ENCODE measurements around the gene GALNT13. TPM values are rescaled to one million over a fixed set of nuclear protein-coding genes. Genes with fewer than 3 reads are reported as not detected.

GALNT13 gene
- total and polyA plus RNA-seq, 4 donors: not detected

- no peak for DNase-seq (ENCODE audit: low spot score)
- H3K9me3 ChIP-seq (ENCODE audit: control insufficient read depth in 4 of 4, low read length in 3 of 4): no peaks in the 10 kb centered on the region
- H3K27me3 ChIP-seq (ENCODE audit: control insufficient read depth in 4 of 4, insufficient read depth in 4 of 4, low read length in 3 of 4): no peaks in the 10 kb centered on the region
- no peaks in the 10 kb centered on the region for H3K4me1 ChIP-seq (ENCODE audit: control insufficient read depth in 4 of 4, insufficient read depth in 4 of 4, low read length in 3 of 4)
- H3K36me3 ChIP-seq (ENCODE audit: control insufficient read depth in 4 of 4, insufficient read depth in 3 of 4, low read depth in 1 of 4, low read length in 3 of 4): no peaks in the 10 kb centered on the region
- H3K9ac ChIP-seq (ENCODE audit: low read depth in 1 of 2, low read length in 2 of 2): no peak overlapping the region
- no peak for TF ChIP-seq REST (IDR thresholded peaks at IDR 0.05)
- TF ChIP-seq GABPA (IDR thresholded peaks at IDR 0.05 in 1 of 2, conservative IDR thresholded peaks at IDR 0.05 in 1 of 2): no peak
- TF ChIP-seq HNF4A (conservative IDR thresholded peaks at IDR 0.05): no peak
- 55% methylated on average over 2 of the region's 2 CpGs for WGBS
- H3K4me3 ChIP-seq (ENCODE audit: low read depth in 1 of 3, low read length in 3 of 3): no peak overlapping the region
- no peak overlapping the region for H3K27ac ChIP-seq (ENCODE audit: low read depth in 1 of 2, low read length in 2 of 2)
These were observed 286.4 kb downstream of the GALNT13 start for GRCh38 chr2:154158101-154158500.

DNA sequence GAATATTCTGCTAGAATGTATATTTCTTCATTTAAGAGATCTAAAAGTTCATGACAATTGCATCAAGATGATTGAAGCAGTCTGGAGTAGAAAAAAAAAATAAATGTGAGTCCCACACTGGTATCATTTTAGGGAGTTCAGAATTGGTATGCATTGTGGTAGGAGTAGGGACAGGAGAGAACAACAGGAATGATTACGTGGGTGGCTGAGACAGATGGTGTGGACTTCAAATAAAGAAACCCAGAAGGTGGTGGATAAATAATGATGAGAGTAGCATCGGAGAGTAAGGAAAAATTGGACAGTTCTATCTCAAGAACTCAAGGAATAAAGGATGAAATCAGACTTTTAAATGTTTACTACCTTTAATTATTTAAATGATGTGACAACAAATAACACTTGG, 289.6 kb downstream of the GALNT13 start:
- Histone ChIP-seq H3K9ac (ENCODE audit: low read depth in 1 of 2, low read length in 2 of 2) (no peak overlapping the region), H3K9me3 (ENCODE audit: control insufficient read depth in 4 of 4, low read length in 3 of 4) (no peaks in the 10 kb centered on the region), H3K4me3 (ENCODE audit: low read depth in 1 of 3, low read length in 3 of 3) (no peak overlapping the region), H3K4me1 (ENCODE audit: control insufficient read depth in 4 of 4, insufficient read depth in 4 of 4, low read length in 3 of 4) (no peaks in the 10 kb centered on the region), H3K27me3 (ENCODE audit: control insufficient read depth in 4 of 4, insufficient read depth in 4 of 4, low read length in 3 of 4) (no peaks in the 10 kb centered on the region), H3K27ac (ENCODE audit: low read depth in 1 of 2, low read length in 2 of 2) (no peak overlapping the region), H3K36me3 (ENCODE audit: control insufficient read depth in 4 of 4, insufficient read depth in 3 of 4, low read depth in 1 of 4, low read length in 3 of 4) (no peaks in the 10 kb centered on the region)
- TF ChIP-seq, protein P1, sequence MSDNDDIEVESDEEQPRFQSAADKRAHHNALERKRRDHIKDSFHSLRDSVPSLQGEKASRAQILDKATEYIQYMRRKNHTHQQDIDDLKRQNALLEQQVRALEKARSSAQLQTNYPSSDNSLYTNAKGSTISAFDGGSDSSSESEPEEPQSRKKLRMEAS (IDR thresholded peaks at IDR 0.05): no peak
- TF ChIP-seq, protein P2, sequence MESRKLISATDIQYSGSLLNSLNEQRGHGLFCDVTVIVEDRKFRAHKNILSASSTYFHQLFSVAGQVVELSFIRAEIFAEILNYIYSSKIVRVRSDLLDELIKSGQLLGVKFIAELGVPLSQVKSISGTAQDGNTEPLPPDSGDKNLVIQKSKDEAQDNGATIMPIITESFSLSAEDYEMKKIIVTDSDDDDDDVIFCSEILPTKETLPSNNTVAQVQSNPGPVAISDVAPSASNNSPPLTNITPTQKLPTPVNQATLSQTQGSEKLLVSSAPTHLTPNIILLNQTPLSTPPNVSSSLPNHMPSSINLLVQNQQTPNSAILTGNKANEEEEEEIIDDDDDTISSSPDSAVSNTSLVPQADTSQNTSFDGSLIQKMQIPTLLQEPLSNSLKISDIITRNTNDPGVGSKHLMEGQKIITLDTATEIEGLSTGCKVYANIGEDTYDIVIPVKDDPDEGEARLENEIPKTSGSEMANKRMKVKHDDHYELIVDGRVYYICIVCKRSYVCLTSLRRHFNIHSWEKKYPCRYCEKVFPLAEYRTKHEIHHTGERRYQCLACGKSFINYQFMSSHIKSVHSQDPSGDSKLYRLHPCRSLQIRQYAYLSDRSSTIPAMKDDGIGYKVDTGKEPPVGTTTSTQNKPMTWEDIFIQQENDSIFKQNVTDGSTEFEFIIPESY (IDR thresholded peaks at IDR 0.05): no peak
- TF ChIP-seq GABPA (IDR thresholded peaks at IDR 0.05 in 1 of 2, conservative IDR thresholded peaks at IDR 0.05 in 1 of 2): no peak
- no peak for TF ChIP-seq FOXA2 (IDR thresholded peaks at IDR 0.05)
- TF ChIP-seq TAF1 (conservative IDR thresholded peaks at IDR 0.05): no peak
- TF ChIP-seq HNF4A (conservative IDR thresholded peaks at IDR 0.05): no peak
- TF ChIP-seq HNF4G (IDR thresholded peaks at IDR 0.05): no peak
- TF ChIP-seq RAD21 (IDR thresholded peaks at IDR 0.05): no peak
- TF ChIP-seq FOXA1 (IDR thresholded peaks at IDR 0.05): no peak
- no peak for TF ChIP-seq JUND (IDR thresholded peaks at IDR 0.05)
- no peak for TF ChIP-seq ATF3 (IDR thresholded peaks at IDR 0.05)
- TF ChIP-seq, protein P3, sequence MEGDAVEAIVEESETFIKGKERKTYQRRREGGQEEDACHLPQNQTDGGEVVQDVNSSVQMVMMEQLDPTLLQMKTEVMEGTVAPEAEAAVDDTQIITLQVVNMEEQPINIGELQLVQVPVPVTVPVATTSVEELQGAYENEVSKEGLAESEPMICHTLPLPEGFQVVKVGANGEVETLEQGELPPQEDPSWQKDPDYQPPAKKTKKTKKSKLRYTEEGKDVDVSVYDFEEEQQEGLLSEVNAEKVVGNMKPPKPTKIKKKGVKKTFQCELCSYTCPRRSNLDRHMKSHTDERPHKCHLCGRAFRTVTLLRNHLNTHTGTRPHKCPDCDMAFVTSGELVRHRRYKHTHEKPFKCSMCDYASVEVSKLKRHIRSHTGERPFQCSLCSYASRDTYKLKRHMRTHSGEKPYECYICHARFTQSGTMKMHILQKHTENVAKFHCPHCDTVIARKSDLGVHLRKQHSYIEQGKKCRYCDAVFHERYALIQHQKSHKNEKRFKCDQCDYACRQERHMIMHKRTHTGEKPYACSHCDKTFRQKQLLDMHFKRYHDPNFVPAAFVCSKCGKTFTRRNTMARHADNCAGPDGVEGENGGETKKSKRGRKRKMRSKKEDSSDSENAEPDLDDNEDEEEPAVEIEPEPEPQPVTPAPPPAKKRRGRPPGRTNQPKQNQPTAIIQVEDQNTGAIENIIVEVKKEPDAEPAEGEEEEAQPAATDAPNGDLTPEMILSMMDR (IDR thresholded peaks at IDR 0.05; ENCODE audit: low read depth, low read length, missing input control): no peak
- no peak for TF ChIP-seq EGR1 (IDR thresholded peaks at IDR 0.05; ENCODE audit: low read depth in 2 of 2)
- no peak for TF ChIP-seq NR2F2 (IDR thresholded peaks at IDR 0.05)
- no peak for TF ChIP-seq SP1 (IDR thresholded peaks at IDR 0.05)
- TF ChIP-seq RXRA (IDR thresholded peaks at IDR 0.05): no peak
- no peak for TF ChIP-seq YY1 (IDR thresholded peaks at IDR 0.05)
- no peak for TF ChIP-seq REST (IDR thresholded peaks at IDR 0.05)
- DNase-seq (ENCODE audit: low spot score): no peak
- WGBS: 76% methylated on average over 2 of the region's 2 CpGs

Data from liver (tissue), 9 donors.